BJ (cell line): Measurements from ENCODE around the gene MAN2A1. TPM values are rescaled to one million over a fixed set of nuclear protein-coding genes. Genes with fewer than 3 reads are reported as not detected.

ENCODE experiments used
- CTCF ChIA-PET: fragments of 350-600 bp; formaldehyde crosslinking; extraction: SDS; loops from one replicate; lab custom pipeline; 2021; ENCODE audit warnings: antibody characterized with exemption, inconsistent platforms; lab: Yijun Ruan, JAX
- POLR2A ChIA-PET: fragments of 300-600 bp; sonication (Branson Sonifier 250); formaldehyde crosslinking; extraction: SDS; loops from one replicate; lab custom pipeline; 2021; ENCODE audit warnings: antibody characterized with exemption; lab: Charles Lee
- DNase-seq: peaks from one replicate; pipeline ENCODE4 v3.0.0-alpha.2; 2011; ENCODE audit warnings: low read depth
- H3K27me3 ChIP-seq: 2 replicates; pipeline ENCODE4 v1.6.0; 2011; ENCODE audit warnings: low read length; ENCODE audit not compliant: control insufficient read depth, insufficient read depth
- H3K36me3 ChIP-seq: 2 replicates; pipeline ENCODE4 v1.5.1; 2011; ENCODE audit warnings: low read length; ENCODE audit not compliant: control insufficient read depth, insufficient read depth
- H3K4me3 ChIP-seq: 2 replicates; pipeline ENCODE4 v1.5.1; 2011; ENCODE audit warnings: low read depth, mild to moderate bottlenecking, control low read depth, low read length
- CTCF ChIP-seq: IDR thresholded peaks from 2 replicates; pipeline ENCODE4 v1.5.1; 2011; ENCODE audit warnings: low read depth, mild to moderate bottlenecking, control low read depth, inconsistent platforms, low read length, moderate library complexity; ENCODE audit not compliant: insufficient read depth
- polyA plus RNA-seq: library from polyadenylated mRNA; depleted of rRNA; stranded (reverse); fragments of >200 nt; gene quantifications from 2 replicates; pipeline ENCODE4 v1.2.3, GENCODE V29; 2011

MAN2A1 gene
- polyA plus RNA-seq, 1 experiment: 18.4 TPM

GRCh38 chr5:109743041-109743531 lies 53.4 kb downstream of the MAN2A1 start:
- no peak overlapping the region for H3K4me3 ChIP-seq
- no peaks in the 10 kb centered on the region for H3K36me3 ChIP-seq
- H3K27me3 ChIP-seq: no peaks in the 10 kb centered on the region
- no peak for DNase-seq
- ChIA-PET POLR2A (no interaction called here), CTCF (interaction anchor here (1.0 kb wide), 1 partner anchor 50 kb away, joined by 3 read pairs; no protein-coding TSS in a partner anchor)
- TF ChIP-seq CTCF: no peak

GRCh38 chr5:109743770-109744212 lies 54.1 kb downstream of the MAN2A1 start:
- H3K27me3 ChIP-seq: no peaks in the 10 kb centered on the region
- no peaks in the 10 kb centered on the region for H3K36me3 ChIP-seq
- TF ChIP-seq CTCF: no peak
- POLR2A ChIA-PET: no interaction called here
- CTCF ChIA-PET: interaction anchor here (1.0 kb wide), 1 partner anchor 51 kb away, joined by 3 read pairs; no protein-coding TSS in a partner anchor
- DNase-seq: peak; percentile 95
- no peak overlapping the region for H3K4me3 ChIP-seq

GRCh38 chr5:109744261-109744660 lies 54.5 kb downstream of the MAN2A1 start:
- no peak overlapping the region for H3K4me3 ChIP-seq
- H3K36me3 ChIP-seq: no peaks in the 10 kb centered on the region
- no peak for TF ChIP-seq CTCF
- ChIA-PET POLR2A (no interaction called here), CTCF (interaction anchor here (1.0 kb wide), 1 partner anchor 51 kb away, joined by 3 read pairs; no protein-coding TSS in a partner anchor)
- H3K27me3 ChIP-seq: no peaks in the 10 kb centered on the region
- DNase-seq: no peak

- Histone ChIP-seq H3K27me3 (no peaks in the 10 kb centered on the region), H3K36me3 (no peaks in the 10 kb centered on the region), H3K4me3 (no peak overlapping the region)
- no peak for DNase-seq
- ChIA-PET POLR2A (interaction anchor here (1.1 kb wide), 1 partner anchor 11 kb away, joined by 4 read pairs; no protein-coding TSS in a partner anchor), CTCF (interaction anchor here (0.6 to 1.0 kb wide), 2 partner anchors 59 to 583 kb away, joined by 3 read pairs; partner anchors contain the start of gene MAN2A1)
- no peak for TF ChIP-seq CTCF
These were observed 58.8 kb downstream of the MAN2A1 start for GRCh38 chr5:109748546-109748945.

- Histone ChIP-seq H3K4me3 (no peak overlapping the region), H3K36me3 (no peaks in the 10 kb centered on the region), H3K27me3 (no peaks in the 10 kb centered on the region)
- CTCF ChIA-PET: interaction anchor here (0.8 to 1.3 kb wide), 2 partner anchors 13 to 14 kb away, joined by 3 read pairs; no protein-coding TSS in a partner anchor
- TF ChIP-seq CTCF: no peak
- DNase-seq: no peak
- POLR2A ChIA-PET: no interaction called here
These were observed 60.7 kb downstream of the MAN2A1 start for GRCh38 chr5:109750463-109750862.
